WERI-Rb-1 (cell line): Measurements from ENCODE around the gene PPP3R2.

Experiments
- DNase-seq: peaks from one replicate; pipeline ENCODE4 v3.0.0-alpha.2; 2020
- H3K27ac ChIP-seq: fragments of 250-450 bp; sonication (Bioruptor Pico); 2 replicates; pipeline ENCODE4 v1.5.1; 2020; ENCODE audit warnings: mild to moderate bottlenecking, moderate library complexity
- H3K27me3 ChIP-seq: fragments of 250-450 bp; sonication (Bioruptor Pico); 2 replicates; pipeline ENCODE4 v1.5.1; 2021; ENCODE audit warnings: mild to moderate bottlenecking, low read depth, moderate library complexity; ENCODE audit not compliant: insufficient read depth, severe bottlenecking
- H3K36me3 ChIP-seq: fragments of 250-450 bp; sonication (Bioruptor Pico); 2 replicates; pipeline ENCODE4 v1.5.1; 2020; ENCODE audit warnings: mild to moderate bottlenecking, moderate library complexity
- H3K4me3 ChIP-seq: 2 replicates; pipeline ENCODE4 v1.5.1; 2011; ENCODE audit warnings: low read depth, mild to moderate bottlenecking, control low read depth, low read length
- H3K9me3 ChIP-seq: fragments of 250-450 bp; sonication (Bioruptor Pico); 2 replicates; pipeline ENCODE4 v1.5.1; 2021; ENCODE audit warnings: mild to moderate bottlenecking, moderate library complexity; ENCODE audit not compliant: severe bottlenecking
- CTCF ChIP-seq: IDR thresholded peaks from 2 replicates; pipeline ENCODE4 v1.5.1; 2011; ENCODE audit warnings: low read depth, mild to moderate bottlenecking, control low read depth, inconsistent platforms, low read length

Gene PPP3R2

GRCh38 chr9:101578378-101578777 lies 16.4 kb downstream of the PPP3R2 start:
- H3K36me3 ChIP-seq, result no peaks in the 10 kb centered on the region
- no peak overlapping the region for H3K27ac ChIP-seq
- no peak for TF ChIP-seq CTCF
- no peak for DNase-seq
- H3K4me3 ChIP-seq, result no peak overlapping the region
- no peaks in the 10 kb centered on the region for H3K9me3 ChIP-seq
- H3K27me3 ChIP-seq, result no peaks in the 10 kb centered on the region

- 0 out of 2 replicates have a peak, but pooled peaks cover 3% of the 10 kb centered on the region for H3K36me3 ChIP-seq
- no peak for TF ChIP-seq CTCF
These were observed 19.9 kb downstream of the PPP3R2 start for GRCh38 chr9:101574731-101575333.

GRCh38 chr9:101572316-101572715 lies 22.5 kb downstream of the PPP3R2 start:
- DNase-seq, result no peak
- H3K36me3 ChIP-seq, result peaks cover 12% of the 10 kb centered on the region

More at GRCh38 chr9:101574731-101575333, 19.9 kb downstream of the PPP3R2 start:
- no peak overlapping the region for H3K27ac ChIP-seq
- H3K4me3 ChIP-seq, result no peak overlapping the region
- no peaks in the 10 kb centered on the region for H3K9me3 ChIP-seq
- no peaks in the 10 kb centered on the region for H3K27me3 ChIP-seq
- DNase-seq, result no peak

GRCh38 chr9:101571114-101571513 lies 23.7 kb downstream of the PPP3R2 start:
- Histone ChIP-seq H3K27me3 (no peaks in the 10 kb centered on the region), H3K27ac (no peak overlapping the region), H3K4me3 (no peak overlapping the region), H3K9me3 (no peaks in the 10 kb centered on the region), H3K36me3 (peaks cover 16% of the 10 kb centered on the region)
- DNase-seq, result no peak
- TF ChIP-seq CTCF, result no peak

More at GRCh38 chr9:101572316-101572715, 22.5 kb downstream of the PPP3R2 start:
- no peaks in the 10 kb centered on the region for H3K9me3 ChIP-seq
- H3K27ac ChIP-seq, result no peak overlapping the region
- no peak overlapping the region for H3K4me3 ChIP-seq
- H3K27me3 ChIP-seq, result no peaks in the 10 kb centered on the region
- TF ChIP-seq CTCF, result no peak

- Histone ChIP-seq H3K27me3 (no peaks in the 10 kb centered on the region), H3K36me3 (peaks cover 26% of the 10 kb centered on the region), H3K9me3 (no peaks in the 10 kb centered on the region), H3K4me3 (no peak overlapping the region), H3K27ac (no peak overlapping the region)
- no peak for DNase-seq
- TF ChIP-seq CTCF, result no peak
These were observed 24.8 kb downstream of the PPP3R2 start for GRCh38 chr9:101569741-101570501.
